Measurements from ENCODE around the gene SUN5.

The SUN5 gene

GRCh38 chr20:32997431-32997830 lies 6.8 kb downstream of the SUN5 start:
- DNase-seq (ENCODE audit: low read depth in 2 of 2), result no peak
- no peak for TF ChIP-seq CTCF (IDR thresholded peaks at IDR 0.05; ENCODE audit: low read depth, low read length)
- H3K4me3 ChIP-seq (replicated peaks in 1 of 2; ENCODE audit: low read depth in 2 of 2, low read length in 2 of 2), result no peak overlapping the region

GRCh38 chr20:32995802-32996201 lies 8.4 kb downstream of the SUN5 start:
- H3K4me3 ChIP-seq (replicated peaks in 1 of 2; ENCODE audit: low read depth in 2 of 2, low read length in 2 of 2), result no peak overlapping the region
- DNase-seq (ENCODE audit: low read depth in 2 of 2), result no peak
- TF ChIP-seq CTCF (IDR thresholded peaks at IDR 0.05; ENCODE audit: low read depth, low read length), result no peak

- TF ChIP-seq CTCF (IDR thresholded peaks at IDR 0.05; ENCODE audit: low read depth, low read length), result no peak
- H3K4me3 ChIP-seq (replicated peaks in 1 of 2; ENCODE audit: low read depth in 2 of 2, low read length in 2 of 2), result no peak overlapping the region
- no peak for DNase-seq (ENCODE audit: low read depth in 2 of 2)
Observed at GRCh38 chr20:32993496-32994050, 10.7 kb downstream of the SUN5 start.

- no peak for TF ChIP-seq CTCF (IDR thresholded peaks at IDR 0.05; ENCODE audit: low read depth, low read length)
- no peak for DNase-seq (ENCODE audit: low read depth in 2 of 2)
- no peak overlapping the region for H3K4me3 ChIP-seq (replicated peaks in 1 of 2; ENCODE audit: low read depth in 2 of 2, low read length in 2 of 2)
Observed at GRCh38 chr20:32991792-32992641, 12.2 kb downstream of the SUN5 start.

- H3K4me3 ChIP-seq (replicated peaks in 1 of 2; ENCODE audit: low read depth in 2 of 2, low read length in 2 of 2), result no peak overlapping the region
- DNase-seq (ENCODE audit: low read depth in 2 of 2), result no peak
- TF ChIP-seq CTCF (IDR thresholded peaks at IDR 0.05; ENCODE audit: low read depth, low read length), result no peak
Observed at GRCh38 chr20:32991383-32991782, 12.8 kb downstream of the SUN5 start.

- no peak overlapping the region for H3K4me3 ChIP-seq (replicated peaks in 1 of 2; ENCODE audit: low read depth in 2 of 2, low read length in 2 of 2)
- TF ChIP-seq CTCF (IDR thresholded peaks at IDR 0.05; ENCODE audit: low read depth, low read length), result no peak
- no peak for DNase-seq (ENCODE audit: low read depth in 2 of 2)
Observed at GRCh38 chr20:32990426-32990825, 13.8 kb downstream of the SUN5 start.
